Measurements from ENCODE around the gene TTBK1.
"Not testable (repeated sequence)": the region's sequence is repeated elsewhere in the genome, so short reads cannot be mapped to it uniquely, and the experiment has no call there.

TTBK1 gene

DNA sequence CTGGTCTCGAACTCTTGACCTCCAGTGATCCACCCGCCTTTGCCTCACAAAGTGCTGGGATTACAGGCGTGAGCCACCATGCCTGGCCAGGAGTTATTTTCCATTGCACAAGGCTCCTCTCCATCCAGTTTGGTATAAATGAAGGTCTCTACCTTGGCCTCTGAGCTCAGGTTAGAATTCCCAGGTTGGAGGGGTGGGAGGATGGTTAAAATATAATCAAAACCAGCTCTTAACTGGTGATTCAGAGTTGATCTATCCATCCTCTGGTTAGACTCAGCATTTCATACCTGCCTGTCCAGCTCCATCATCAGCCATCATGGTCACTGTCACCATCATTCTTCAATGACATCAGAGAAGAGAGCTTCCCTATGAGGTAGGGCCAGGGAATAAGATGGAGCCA is 52.2 kb downstream of the TTBK1 start:
- Histone ChIP-seq H3K4me1 (ENCODE audit: insufficient read depth, low read length) (no peaks in the 10 kb centered on the region), H3K9me3 (ENCODE audit: insufficient read depth, low read depth, low read length) (no peaks in the 10 kb centered on the region), H3K36me3 (ENCODE audit: insufficient read depth, low read depth, low read length) (no peaks in the 10 kb centered on the region), H3K27ac (ENCODE audit: low read length) (no peak overlapping the region), H3K27me3 (ENCODE audit: insufficient read depth, low read length) (peaks cover 5% of the 10 kb centered on the region), H3K9ac (ENCODE audit: low read depth, low read length) (no peak overlapping the region), H3K4me3 (ENCODE audit: low read length) (no peak overlapping the region)

- Histone ChIP-seq H3K4me3 (ENCODE audit: low read length) (no peak overlapping the region), H3K27me3 (ENCODE audit: insufficient read depth, low read length) (peaks cover 5% of the 10 kb centered on the region), H3K9me3 (ENCODE audit: insufficient read depth, low read depth, low read length) (no peaks in the 10 kb centered on the region), H3K27ac (ENCODE audit: low read length) (no peak overlapping the region), H3K9ac (ENCODE audit: low read depth, low read length) (no peak overlapping the region), H3K4me1 (ENCODE audit: insufficient read depth, low read length) (no peaks in the 10 kb centered on the region), H3K36me3 (ENCODE audit: insufficient read depth, low read depth, low read length) (no peaks in the 10 kb centered on the region)
Measured at GRCh38 chr6:43296780-43297497, 53.7 kb downstream of the TTBK1 start.

DNA sequence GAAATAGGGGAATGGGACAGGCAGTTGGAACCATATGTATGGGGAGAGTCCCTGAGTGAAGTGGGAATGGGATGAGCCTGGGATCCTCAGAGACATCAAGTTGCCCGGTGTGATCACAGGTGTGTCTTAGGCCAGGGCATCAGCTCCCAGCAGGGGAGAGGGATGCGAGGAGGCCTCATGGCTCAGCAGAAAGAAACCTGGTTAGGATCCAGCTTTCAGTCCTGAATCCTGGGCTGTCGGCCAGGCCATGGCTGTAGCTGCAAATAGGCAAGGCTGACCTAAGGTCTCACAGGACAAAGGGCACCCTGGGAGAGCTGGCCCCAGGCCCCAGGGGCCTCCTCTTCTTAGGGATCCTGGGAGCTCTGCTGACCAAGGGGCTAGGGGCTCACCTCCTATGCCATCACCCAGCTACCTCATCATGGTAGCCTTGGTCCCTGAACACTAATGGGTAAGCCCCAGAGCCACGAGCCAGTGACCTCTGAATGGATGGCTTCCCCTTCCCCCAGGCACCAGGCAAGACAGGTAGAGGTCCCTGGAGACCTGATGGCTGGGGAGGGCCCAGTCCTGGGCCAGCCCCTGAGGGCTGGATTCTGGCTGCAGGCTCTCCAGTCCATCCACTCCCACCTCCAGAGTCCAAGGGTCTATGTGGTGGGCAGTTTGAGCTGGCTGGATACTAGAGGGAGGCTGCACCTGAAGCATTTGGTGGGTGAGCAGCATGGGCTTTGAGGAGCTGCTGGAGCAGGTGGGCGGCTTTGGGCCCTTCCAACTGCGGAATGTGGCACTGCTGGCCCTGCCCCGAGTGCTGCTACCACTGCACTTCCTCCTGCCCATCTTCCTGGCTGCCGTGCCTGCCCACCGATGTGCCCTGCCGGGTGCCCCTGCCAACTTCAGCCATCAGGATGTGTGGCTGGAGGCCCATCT is 54.6 kb downstream of the TTBK1 start, which contains the start of gene SLC22A7:
Gene SLC22A7 (plus strand): TSS at position 617 of the 921 bp plus-strand sequence. CDS start 99 bp downstream, at position 716.
- Histone ChIP-seq H3K9ac (ENCODE audit: low read depth, low read length) (no peak within 1 kb of the TSS), H3K4me3 (ENCODE audit: low read length) (no peak within 1 kb of the TSS)

DNA sequence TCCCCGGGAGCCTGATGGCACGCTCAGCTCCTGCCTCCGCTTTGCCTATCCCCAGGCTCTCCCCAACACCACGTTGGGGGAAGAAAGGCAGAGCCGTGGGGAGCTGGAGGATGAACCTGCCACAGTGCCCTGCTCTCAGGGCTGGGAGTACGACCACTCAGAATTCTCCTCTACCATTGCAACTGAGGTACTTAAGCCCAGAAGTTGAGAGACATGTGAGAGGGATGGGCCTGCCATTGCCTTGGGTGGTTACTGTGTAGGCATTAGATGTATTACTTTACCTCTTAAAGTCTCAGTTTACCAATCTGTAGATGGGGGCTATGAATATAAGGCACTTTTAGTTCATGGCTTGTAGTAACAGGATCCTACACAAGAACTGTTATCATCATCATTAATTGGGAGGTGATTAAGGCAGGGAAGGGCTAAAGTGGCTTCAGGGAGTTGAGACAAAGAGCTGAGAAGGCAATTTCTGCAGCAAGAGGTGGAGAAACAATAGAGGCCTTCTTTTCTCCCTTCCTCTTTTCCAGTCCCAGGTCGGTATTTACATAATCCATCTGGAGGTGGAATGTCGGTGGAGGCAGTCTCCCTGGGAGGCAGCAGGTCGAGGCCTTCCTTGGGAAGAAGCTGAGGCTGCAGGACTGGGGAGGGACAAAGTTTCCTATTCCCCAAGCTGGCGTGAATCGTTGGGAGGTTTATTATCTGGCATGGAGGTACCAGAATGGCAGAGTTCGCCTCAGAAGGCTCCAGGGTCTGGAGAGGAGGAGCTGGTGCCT is 55.5 kb downstream of the TTBK1 start:
- Histone ChIP-seq H3K27ac (ENCODE audit: low read length) (no peak overlapping the region), H3K4me1 (ENCODE audit: insufficient read depth, low read length) (no peaks in the 10 kb centered on the region), H3K36me3 (ENCODE audit: insufficient read depth, low read depth, low read length) (no peaks in the 10 kb centered on the region), H3K9ac (ENCODE audit: low read depth, low read length) (no peak overlapping the region), H3K4me3 (ENCODE audit: low read length) (no peak overlapping the region), H3K9me3 (ENCODE audit: insufficient read depth, low read depth, low read length) (no peaks in the 10 kb centered on the region), H3K27me3 (ENCODE audit: insufficient read depth, low read length) (peaks cover 5% of the 10 kb centered on the region)

More for the DNA sequence above, 54.6 kb downstream of the TTBK1 start, which contains the start of gene SLC22A7:
- no peaks in the 10 kb centered on the region for H3K9me3 ChIP-seq (ENCODE audit: insufficient read depth, low read depth, low read length)
- no peaks in the 10 kb centered on the region for H3K4me1 ChIP-seq (ENCODE audit: insufficient read depth, low read length)
- H3K27me3 ChIP-seq (ENCODE audit: insufficient read depth, low read length) = peaks cover 5% of the 10 kb centered on the region
- no peaks in the 10 kb centered on the region for H3K36me3 ChIP-seq (ENCODE audit: insufficient read depth, low read depth, low read length)
- no peak within 1 kb of the TSS for H3K27ac ChIP-seq (ENCODE audit: low read length)

DNA sequence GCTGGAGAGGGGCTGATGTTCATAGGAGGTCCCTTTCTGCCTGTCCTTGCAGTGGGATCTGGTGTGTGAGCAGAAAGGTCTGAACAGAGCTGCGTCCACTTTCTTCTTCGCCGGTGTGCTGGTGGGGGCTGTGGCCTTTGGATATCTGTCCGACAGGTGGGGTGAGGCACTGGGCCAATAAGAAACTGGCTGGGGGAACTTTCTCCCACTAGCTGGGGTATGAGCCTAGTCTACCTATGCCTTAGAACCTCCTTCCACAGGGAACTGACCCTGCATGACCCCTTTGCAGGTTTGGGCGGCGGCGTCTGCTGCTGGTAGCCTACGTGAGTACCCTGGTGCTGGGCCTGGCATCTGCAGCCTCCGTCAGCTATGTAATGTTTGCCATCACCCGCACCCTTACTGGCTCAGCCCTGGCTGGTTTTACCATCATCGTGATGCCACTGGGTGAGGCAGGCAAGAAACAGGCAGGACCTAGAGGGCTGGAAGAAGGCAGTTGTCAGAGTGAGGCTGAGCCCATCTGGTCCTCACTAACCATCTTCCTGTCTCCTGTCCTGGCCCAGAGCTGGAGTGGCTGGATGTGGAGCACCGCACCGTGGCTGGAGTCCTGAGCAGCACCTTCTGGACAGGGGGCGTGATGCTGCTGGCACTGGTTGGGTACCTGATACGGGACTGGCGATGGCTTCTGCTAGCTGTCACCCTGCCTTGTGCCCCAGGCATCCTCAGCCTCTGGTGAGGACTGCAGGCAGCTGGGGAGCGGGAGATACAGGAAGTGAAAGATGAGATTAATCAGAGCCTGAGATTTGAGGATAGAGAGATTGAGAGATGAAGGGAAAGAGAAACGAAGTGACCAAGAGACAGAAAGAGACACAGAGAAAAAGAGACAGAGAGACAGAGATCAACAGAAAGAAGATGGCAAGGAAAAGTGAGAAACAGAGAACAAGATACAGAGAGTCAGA is 56.3 kb downstream of the TTBK1 start:
- H3K4me3 ChIP-seq (ENCODE audit: low read length) = no peak overlapping the region
- H3K27ac ChIP-seq (ENCODE audit: low read length) = no peak overlapping the region
- H3K4me1 ChIP-seq (ENCODE audit: insufficient read depth, low read length) = no peaks in the 10 kb centered on the region
- peaks cover 5% of the 10 kb centered on the region for H3K27me3 ChIP-seq (ENCODE audit: insufficient read depth, low read length)
- H3K9ac ChIP-seq (ENCODE audit: low read depth, low read length) = no peak overlapping the region
- no peaks in the 10 kb centered on the region for H3K9me3 ChIP-seq (ENCODE audit: insufficient read depth, low read depth, low read length)
- H3K36me3 ChIP-seq (ENCODE audit: insufficient read depth, low read depth, low read length) = peaks cover 4% of the 10 kb centered on the region; the same call in 1 of the 2 replicates

DNA sequence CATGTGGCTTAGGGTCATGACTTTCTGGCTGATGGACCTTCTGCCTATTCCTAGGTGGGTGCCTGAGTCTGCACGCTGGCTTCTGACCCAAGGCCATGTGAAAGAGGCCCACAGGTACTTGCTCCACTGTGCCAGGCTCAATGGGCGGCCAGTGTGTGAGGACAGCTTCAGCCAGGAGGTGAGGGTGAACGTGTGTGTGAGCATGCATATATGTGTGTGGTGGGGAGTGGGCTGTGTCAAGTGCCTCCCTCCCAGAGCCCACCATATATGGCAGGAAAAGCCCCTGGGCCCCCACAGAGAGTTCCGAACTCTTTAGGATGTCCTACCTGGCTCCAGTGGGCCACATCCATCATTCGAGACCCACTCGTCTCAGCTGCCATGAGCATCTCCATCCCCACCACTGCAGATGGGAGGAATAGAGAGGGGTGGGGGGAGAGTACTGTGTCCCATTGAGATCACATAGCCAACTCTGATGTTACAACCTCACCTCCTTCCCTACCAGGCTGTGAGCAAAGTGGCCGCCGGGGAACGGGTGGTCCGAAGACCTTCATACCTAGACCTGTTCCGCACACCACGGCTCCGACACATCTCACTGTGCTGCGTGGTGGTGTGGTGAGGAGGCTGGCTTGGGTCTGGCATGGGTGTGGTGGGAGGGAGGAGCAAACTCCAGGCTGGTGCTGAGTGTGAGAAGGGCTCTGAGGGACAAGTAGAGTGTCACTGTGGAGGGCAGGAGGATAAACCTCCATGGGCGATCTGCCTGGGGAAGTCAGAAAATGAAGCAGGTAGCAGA is 58.0 kb downstream of the TTBK1 start:
- Histone ChIP-seq H3K27ac (ENCODE audit: low read length) (no peak overlapping the region), H3K4me3 (ENCODE audit: low read length) (no peak overlapping the region), H3K9ac (ENCODE audit: low read depth, low read length) (no peak overlapping the region), H3K27me3 (ENCODE audit: insufficient read depth, low read length) (peaks cover 5% of the 10 kb centered on the region), H3K9me3 (ENCODE audit: insufficient read depth, low read depth, low read length) (no peaks in the 10 kb centered on the region), H3K4me1 (ENCODE audit: insufficient read depth, low read length) (peaks cover 4% of the 10 kb centered on the region; the same call in 1 of the 2 replicates), H3K36me3 (ENCODE audit: insufficient read depth, low read depth, low read length) (peaks cover 7% of the 10 kb centered on the region; the same call in 1 of the 2 replicates)

- H3K9ac ChIP-seq (ENCODE audit: low read depth, low read length) = no peak overlapping the region
- no peak overlapping the region for H3K27ac ChIP-seq (ENCODE audit: low read length)
- no peaks in the 10 kb centered on the region for H3K9me3 ChIP-seq (ENCODE audit: insufficient read depth, low read depth, low read length)
- H3K4me3 ChIP-seq (ENCODE audit: low read length) = no peak overlapping the region
- H3K27me3 ChIP-seq (ENCODE audit: insufficient read depth, low read length) = peaks cover 5% of the 10 kb centered on the region
- H3K36me3 ChIP-seq (ENCODE audit: insufficient read depth, low read depth, low read length) = peaks cover 7% of the 10 kb centered on the region; the same call in 1 of the 2 replicates
- H3K4me1 ChIP-seq (ENCODE audit: insufficient read depth, low read length) = peaks cover 4% of the 10 kb centered on the region; the same call in 1 of the 2 replicates
Measured at GRCh38 chr6:43302126-43302525, 58.8 kb downstream of the TTBK1 start.

GRCh38 chr6:43303006-43303405 is 59.7 kb downstream of the TTBK1 start:
- H3K27ac ChIP-seq (ENCODE audit: low read length); H3K9me3 ChIP-seq (ENCODE audit: insufficient read depth, low read depth, low read length); H3K9ac ChIP-seq (ENCODE audit: low read depth, low read length); H3K27me3 ChIP-seq (ENCODE audit: insufficient read depth, low read length); H3K4me1 ChIP-seq (ENCODE audit: insufficient read depth, low read length); H3K4me3 ChIP-seq (ENCODE audit: low read length); H3K36me3 ChIP-seq (ENCODE audit: insufficient read depth, low read depth, low read length): not testable (repeated sequence)

DNA sequence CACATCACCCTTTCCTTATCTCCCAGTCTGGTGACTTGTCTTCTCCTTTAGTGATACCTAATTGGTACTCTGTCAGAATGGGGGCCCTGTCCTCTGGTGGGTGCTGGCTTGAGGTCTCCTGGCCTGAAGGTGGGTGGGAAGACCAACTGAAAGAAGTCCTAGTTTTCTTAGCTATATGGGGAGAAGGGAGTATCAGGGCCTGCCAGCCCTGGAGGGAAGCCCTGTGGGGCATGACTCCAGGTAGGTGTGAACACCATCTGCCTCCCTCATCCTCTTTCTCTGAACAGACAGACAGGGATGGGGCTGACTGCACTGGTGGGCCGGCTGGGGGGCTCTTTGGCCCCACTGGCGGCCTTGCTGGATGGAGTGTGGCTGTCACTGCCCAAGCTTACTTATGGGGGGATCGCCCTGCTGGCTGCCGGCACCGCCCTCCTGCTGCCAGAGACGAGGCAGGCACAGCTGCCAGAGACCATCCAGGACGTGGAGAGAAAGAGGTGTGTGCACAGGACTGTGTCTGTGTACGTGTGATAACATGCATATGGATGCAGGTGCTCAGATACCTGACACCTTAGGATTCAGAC is 60.6 kb downstream of the TTBK1 start:
- no peak overlapping the region for H3K27ac ChIP-seq (ENCODE audit: low read length)
- H3K9ac ChIP-seq (ENCODE audit: low read depth, low read length) = no peak overlapping the region
- H3K27me3 ChIP-seq (ENCODE audit: insufficient read depth, low read length) = peaks cover 5% of the 10 kb centered on the region
- H3K4me1 ChIP-seq (ENCODE audit: insufficient read depth, low read length) = peaks cover 9% of the 10 kb centered on the region; the same call in 1 of the 2 replicates
- no peak overlapping the region for H3K4me3 ChIP-seq (ENCODE audit: low read length)
- H3K9me3 ChIP-seq (ENCODE audit: insufficient read depth, low read depth, low read length) = no peaks in the 10 kb centered on the region
- H3K36me3 ChIP-seq (ENCODE audit: insufficient read depth, low read depth, low read length) = peaks cover 7% of the 10 kb centered on the region; the same call in 1 of the 2 replicates

- no peaks in the 10 kb centered on the region for H3K9me3 ChIP-seq (ENCODE audit: insufficient read depth, low read depth, low read length)
- H3K36me3 ChIP-seq (ENCODE audit: insufficient read depth, low read depth, low read length) = peaks cover 7% of the 10 kb centered on the region; the same call in 1 of the 2 replicates
- H3K4me3 ChIP-seq (ENCODE audit: low read length) = no peak overlapping the region
- no peak overlapping the region for H3K27ac ChIP-seq (ENCODE audit: low read length)
- peaks cover 14% of the 10 kb centered on the region; the same call in 1 of the 2 replicates for H3K4me1 ChIP-seq (ENCODE audit: insufficient read depth, low read length)
- no peak overlapping the region for H3K9ac ChIP-seq (ENCODE audit: low read depth, low read length)
- H3K27me3 ChIP-seq (ENCODE audit: insufficient read depth, low read length) = peaks cover 4% of the 10 kb centered on the region; the same call in 1 of the 2 replicates
Measured at GRCh38 chr6:43304361-43304760, 61.1 kb downstream of the TTBK1 start.

Data from iPS-20b (cell line).